IPS DF 19.7 (cell line): ENCODE results near the gene RMDN2.
"Not testable (repeated sequence)": the region's sequence is repeated elsewhere in the genome, so short reads cannot be mapped to it uniquely, and the experiment has no call there.

ENCODE experiments used
- DNase-seq: peaks from one replicate; pipeline ENCODE4 v3.0.0-alpha.2; 2013; ENCODE audit warnings: low read depth, low spot score

The RMDN2 gene

DNA sequence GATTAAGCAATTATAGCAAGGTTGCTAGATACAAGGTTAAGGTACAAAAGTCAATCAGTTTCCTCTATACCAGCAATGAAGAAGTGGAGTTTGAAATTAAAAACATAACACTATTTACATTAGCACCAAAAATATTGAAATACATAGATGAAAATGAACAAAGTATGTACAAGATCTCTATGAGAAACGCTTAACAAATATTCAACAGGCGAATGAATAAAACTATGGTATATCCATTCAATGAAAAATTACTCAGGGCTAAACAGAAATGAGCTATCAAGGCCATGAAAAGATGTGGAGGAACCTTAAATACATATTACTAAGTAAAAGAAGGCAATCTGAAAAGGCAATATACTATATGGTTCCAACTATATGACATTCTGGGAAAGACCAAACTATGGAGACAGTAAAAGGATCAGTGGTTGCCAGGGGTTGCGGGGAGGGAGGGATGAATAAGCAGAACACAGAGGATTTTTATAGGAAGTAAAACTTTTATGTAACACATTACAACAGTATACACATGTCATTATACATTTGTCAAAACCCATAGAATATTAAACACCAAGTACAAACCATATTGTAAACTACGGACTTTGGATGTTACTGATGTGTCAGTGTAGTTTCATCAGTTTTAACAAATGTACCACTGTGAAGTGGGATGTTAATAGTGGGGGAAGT lies 62.1 kb downstream of the RMDN2 start:
- DNase-seq, result no peak

GRCh38 chr2:37992601-37993000 lies 67.5 kb downstream of the RMDN2 start:
- no peak for DNase-seq

- DNase-seq, result no peak
Observed at GRCh38 chr2:37993143-37993542, 68.1 kb downstream of the RMDN2 start.

GRCh38 chr2:37997629-37998028 lies 72.5 kb downstream of the RMDN2 start:
- DNase-seq, result no peak

- DNase-seq, result no peak
Observed at GRCh38 chr2:38000485-38001222, 75.6 kb downstream of the RMDN2 start.

DNA sequence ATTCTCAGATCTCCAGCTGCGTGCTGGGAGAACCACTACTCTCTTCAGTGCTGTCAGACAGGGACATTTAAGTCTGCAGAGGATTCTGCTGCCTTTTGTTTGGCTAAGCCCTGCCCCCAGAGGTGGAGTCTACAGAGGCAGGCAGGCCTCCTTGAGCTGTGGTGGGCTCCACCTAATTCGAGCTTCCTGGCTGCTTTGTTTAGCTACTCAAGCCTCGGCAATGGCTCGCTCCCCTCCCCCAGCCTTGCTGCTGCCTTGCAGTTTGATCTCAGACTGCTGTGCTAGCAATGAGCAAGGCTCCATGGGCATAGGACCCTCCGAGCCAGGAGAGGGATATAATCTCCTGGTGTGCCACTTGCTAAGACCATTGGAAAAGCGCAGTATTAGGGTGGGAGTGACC lies 85.1 kb downstream of the RMDN2 start:
- DNase-seq, result not testable (repeated sequence)

- DNase-seq, result no peak
Observed at GRCh38 chr2:38010995-38011394, 85.9 kb downstream of the RMDN2 start.

- DNase-seq, result no peak
Observed at GRCh38 chr2:38013158-38013752, 88.2 kb downstream of the RMDN2 start.

- DNase-seq, result no peak
Observed at GRCh38 chr2:38016219-38016618, 91.1 kb downstream of the RMDN2 start.

- DNase-seq, result no peak
Observed at GRCh38 chr2:38017836-38018235, 92.7 kb downstream of the RMDN2 start.

GRCh38 chr2:38020359-38021069 lies 95.4 kb downstream of the RMDN2 start:
- DNase-seq, result not testable (repeated sequence)

DNA sequence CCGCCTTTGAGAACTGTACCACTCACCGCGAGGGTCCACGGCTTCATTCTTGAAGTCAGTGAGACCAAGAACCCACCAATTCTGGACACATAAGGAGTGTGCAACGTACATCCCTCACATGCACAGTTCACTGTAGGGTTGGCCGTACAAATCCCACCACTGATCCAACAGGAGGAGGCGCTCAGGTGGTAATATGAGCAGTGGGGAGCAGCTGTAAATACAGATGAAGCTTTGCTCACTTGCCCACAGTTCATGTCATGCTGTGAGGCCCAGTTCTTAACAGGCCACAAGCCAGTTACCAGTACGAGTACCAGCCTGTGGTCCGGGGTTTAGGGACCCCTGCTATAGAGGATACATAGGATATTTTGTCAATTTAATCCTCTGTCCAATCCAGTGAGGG lies 96.5 kb downstream of the RMDN2 start:
- DNase-seq, result no peak

DNA sequence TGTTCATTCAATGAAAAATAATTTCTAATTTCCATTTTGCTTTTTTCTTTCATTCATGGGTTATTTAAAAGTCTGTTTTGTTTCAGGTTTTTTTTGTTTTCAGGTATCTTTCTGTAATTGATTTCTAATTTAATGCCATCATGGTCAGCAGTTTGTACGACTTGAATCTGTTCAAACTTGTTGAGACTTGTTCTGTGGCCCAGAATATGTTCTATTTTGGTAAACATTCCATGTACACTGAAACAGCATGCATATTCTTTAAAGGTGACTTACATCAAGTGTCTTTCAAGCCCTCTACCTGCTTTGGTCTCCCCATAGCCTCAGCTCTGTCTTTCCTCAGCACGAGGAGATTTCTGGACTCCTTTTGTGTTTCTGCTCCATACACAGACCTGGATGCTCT lies 101.8 kb downstream of the RMDN2 start:
- no peak for DNase-seq

GRCh38 chr2:38028829-38029228 lies 103.7 kb downstream of the RMDN2 start:
- no peak for DNase-seq

DNA sequence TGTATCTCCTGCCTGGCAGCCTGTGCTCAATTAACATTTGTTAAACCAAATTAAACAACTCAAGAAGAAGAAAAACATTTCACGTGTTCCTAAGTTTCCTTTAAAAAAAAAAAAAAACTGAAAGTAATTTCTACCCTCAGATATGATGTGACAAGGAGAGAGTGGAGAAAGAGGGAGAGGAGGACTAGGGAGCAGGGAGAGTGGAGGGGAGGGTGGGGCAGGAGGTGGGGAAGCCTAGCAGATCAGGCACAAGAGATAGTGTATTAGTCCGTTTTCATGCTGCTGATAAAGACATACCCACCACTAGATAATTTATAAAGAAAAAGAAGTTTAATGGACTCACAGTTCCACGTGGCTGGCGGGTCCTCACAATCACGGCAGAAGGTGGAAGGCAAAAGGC lies 104.4 kb downstream of the RMDN2 start:
- no peak for DNase-seq

DNA sequence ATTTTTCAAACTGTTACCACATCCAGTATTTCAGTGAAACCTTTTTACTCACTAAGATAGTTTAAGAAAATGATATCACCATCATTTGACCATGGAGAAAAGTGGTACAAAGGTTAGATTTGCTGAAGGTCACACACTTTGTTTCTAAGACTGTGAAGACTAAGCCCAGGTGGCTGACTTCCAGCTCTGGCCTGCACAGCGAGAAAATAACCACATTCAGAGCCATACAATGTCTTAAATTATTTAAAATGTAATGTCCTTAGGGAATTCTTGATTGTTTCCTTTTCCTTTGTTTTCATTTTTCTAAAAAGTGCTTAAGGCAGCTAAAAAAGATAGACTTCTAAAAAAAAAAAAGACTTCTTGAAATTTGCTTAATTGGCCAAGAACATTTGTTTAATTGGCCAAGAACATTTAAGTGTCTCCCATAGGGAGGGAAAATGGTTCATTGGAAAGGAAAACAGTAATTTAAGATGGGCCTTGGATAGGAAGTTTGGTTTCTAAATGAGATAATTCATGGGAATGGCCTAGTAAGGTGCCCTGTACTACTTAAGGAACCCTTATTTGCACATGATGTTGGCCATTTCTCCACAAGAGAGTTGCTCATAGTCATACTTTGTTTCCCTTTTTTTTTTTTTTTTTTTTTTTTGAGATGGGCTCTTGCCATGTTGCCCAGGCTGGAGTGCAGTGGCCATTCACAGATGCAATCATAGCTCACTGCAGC lies 105.7 kb downstream of the RMDN2 start:
- no peak for DNase-seq

GRCh38 chr2:38032946-38033345 lies 107.9 kb downstream of the RMDN2 start:
- DNase-seq, result no peak

GRCh38 chr2:38033646-38034045 lies 108.6 kb downstream of the RMDN2 start:
- DNase-seq, result no peak

- DNase-seq, result no peak
Observed at GRCh38 chr2:38035968-38036367, 110.9 kb downstream of the RMDN2 start.

- DNase-seq, result no peak
Observed at GRCh38 chr2:38037325-38037724, 112.2 kb downstream of the RMDN2 start.

DNA sequence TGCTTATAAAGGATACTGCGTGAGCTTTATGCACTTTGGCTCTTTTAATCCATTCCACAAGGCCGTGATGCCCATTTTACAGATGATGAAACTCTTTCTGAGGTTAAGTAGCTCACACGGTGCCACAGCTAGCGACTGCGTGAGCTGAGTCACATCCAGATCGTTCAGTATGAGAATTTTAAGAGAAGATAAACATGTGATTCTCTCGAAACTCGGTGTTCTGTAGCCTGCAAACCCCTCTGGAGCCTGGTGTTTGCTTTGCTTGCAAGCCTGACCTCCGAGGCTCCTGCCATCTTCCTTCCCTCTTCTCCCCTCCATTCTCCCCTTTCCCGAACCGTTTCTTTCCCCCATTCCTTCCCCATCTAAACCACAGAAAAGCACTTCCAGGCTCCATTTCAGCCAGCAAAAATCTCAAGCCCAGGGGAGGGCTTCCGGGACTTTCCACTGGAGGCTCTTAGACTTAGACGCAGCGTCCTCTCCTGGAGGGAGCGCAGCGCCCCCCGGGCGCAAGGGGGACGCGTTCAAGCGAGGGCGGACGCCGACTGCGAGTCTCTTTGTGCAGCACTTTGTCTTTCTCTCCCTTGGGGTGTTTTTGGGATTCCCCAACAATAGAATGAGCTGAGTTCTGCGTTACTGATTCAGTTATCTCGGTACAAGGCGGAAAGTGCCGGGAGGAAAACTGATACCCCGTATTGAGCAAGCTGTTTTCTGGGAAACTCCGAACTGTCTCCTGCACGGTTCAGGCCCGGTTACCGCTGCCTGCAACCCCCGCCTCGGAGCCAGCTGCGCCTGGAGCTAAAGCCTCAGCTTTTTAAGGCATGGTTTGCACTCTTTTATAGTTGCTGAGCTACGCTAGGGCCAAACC lies 112.9 kb downstream of the RMDN2 start:
- peak; percentile 20 for DNase-seq
